Measurements from ENCODE around the gene EEFSEC. TPM values are rescaled to one million over a fixed set of nuclear protein-coding genes. Genes with fewer than 3 reads are reported as not detected.

The EEFSEC gene
- total and polyA plus RNA-seq, 2 of the 4 experiments (the other 2 are of a cell fraction): 4.5 to 9.3 TPM

DNA sequence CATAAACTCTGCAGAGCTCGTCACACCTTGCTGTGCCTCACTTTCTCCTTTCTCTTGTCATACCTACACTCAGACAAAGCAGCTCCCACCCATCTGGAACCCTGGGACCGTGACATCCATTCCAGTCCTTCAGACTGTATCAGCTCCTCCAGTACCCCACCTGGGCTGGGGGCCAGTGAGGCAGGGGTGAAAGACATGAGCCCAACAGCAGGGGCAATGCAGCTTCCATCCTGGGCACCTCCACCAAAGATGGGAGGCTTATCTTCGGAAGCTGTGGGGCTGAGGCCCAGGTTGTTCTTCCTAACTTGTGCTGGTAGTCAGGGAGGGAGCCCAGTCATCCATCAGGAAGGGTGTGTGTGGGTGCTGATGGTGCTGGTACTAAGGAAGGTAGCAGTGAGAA, 109.2 kb downstream of the EEFSEC start:
- Histone ChIP-seq H2AK5ac (ENCODE audit: low read depth, low read length) (no peak overlapping the region), H4K5ac (ENCODE audit: low read depth, low read length) (no peak overlapping the region), H3K9me1 (ENCODE audit: insufficient read depth, low read length) (peaks cover 7% of the 10 kb centered on the region; the same call in 1 of the 2 replicates), H2BK5ac (ENCODE audit: low read depth, low read length, poor library complexity, severe bottlenecking) (no peak overlapping the region), H3K79me1 (ENCODE audit: low read depth in 1 of 2, low read length in 2 of 2) (peaks cover 0 to 5% of the 10 kb centered on the region in 2 experiments; a peak in 2 of 4 replicates), H2BK20ac (ENCODE audit: low read depth, low read length) (no peak overlapping the region), H3K18ac (ENCODE audit: low read depth, low read length) (no peak overlapping the region), H4K20me1 (ENCODE audit: insufficient read depth, low read length) (no peaks in the 10 kb centered on the region; the same call in 1 of the 2 replicates), H2BK120ac (ENCODE audit: low read depth, low read length) (no peak overlapping the region), H4K91ac (ENCODE audit: insufficient read depth, low read depth, low read length) (no peak overlapping the region), H3K4me3 (ENCODE audit: insufficient read depth, low read depth, low read length) (no peak overlapping the region), H3K14ac (replicated peaks; ENCODE audit: low read depth, low read length) (no peak overlapping the region), H3K9ac (ENCODE audit: low read depth, low read length) (no peak overlapping the region), H3K56ac (ENCODE audit: extremely low read depth, insufficient read depth, low read length) (no peak overlapping the region), H3K27ac (ENCODE audit: insufficient read depth, low read length) (no peak overlapping the region), H3K36me3 (ENCODE audit: control insufficient read depth, insufficient read depth, low read length) (peaks cover 3% of the 10 kb centered on the region; the same call in 1 of the 2 replicates), H3K4ac (ENCODE audit: low read depth, low read length) (no peak overlapping the region), H3K4me2 (ENCODE audit: low read depth, low read length) (no peak overlapping the region), H4K8ac (ENCODE audit: low read depth in 2 of 2, low read length in 2 of 2) (no peak overlapping the region), H3K9me3 (ENCODE audit: control insufficient read depth, insufficient read depth, low read length) (peaks cover 4% of the 10 kb centered on the region), H3K27me3 (ENCODE audit: control insufficient read depth, insufficient read depth, low read length) (no peaks in the 10 kb centered on the region), H2AK9ac (replicated peaks; ENCODE audit: low read depth, low read length, poor library complexity) (no peak overlapping the region), H3K23ac (ENCODE audit: low read depth, low read length) (no peak overlapping the region), H3K4me1 (ENCODE audit: control insufficient read depth, insufficient read depth, low read length) (peaks cover 2% of the 10 kb centered on the region; the same call in 1 of the 2 replicates), H2AFZ (replicated peaks; ENCODE audit: low read length, poor library complexity) (no peak overlapping the region), H2BK15ac (ENCODE audit: low read depth, low read length) (no peak overlapping the region)
- dilution Hi-C loops (cut with HindIII; ENCODE audit: low sequenced_read_pairs, unreplicated experiment) (no loop called here), in situ Hi-C loops (cut with MboI; ENCODE audit: low sequenced_read_pairs) (no loop called here), intact Hi-C loops (cut with micrococcal nuclease) (no loop called here)
- WGBS, 2 experiments (ENCODE audit: extremely low coverage in 2 of 2, insufficient read length in 1 of 2): 100% methylated on average over 1 of the region's 3 CpGs; no CpG with 5 or more reads in 1 of the 2 experiments
- ATAC-seq (ENCODE audit: low read depth): no peak
- DNase-seq: no peak
- BruUV-seq (replicated peaks): no TSS peak
- ChIA-PET POLR2A (ENCODE audit: unreplicated experiment) (no interaction called here), CTCF (no interaction called here)
- TF ChIP-seq NFE2L2 (IDR thresholded peaks at IDR 0.05; ENCODE audit: low read depth, low read length): no peak
- TF ChIP-seq MAFK (IDR thresholded peaks at IDR 0.05; ENCODE audit: low read depth, low read length): no peak
- no peak for TF ChIP-seq BHLHE40 (IDR thresholded peaks at IDR 0.05; ENCODE audit: low read depth, low read length)
- no peak for TF ChIP-seq SMC3 (IDR thresholded peaks at IDR 0.05; ENCODE audit: low read depth, low read length)
- no peak for TF ChIP-seq MXI1 (IDR thresholded peaks at IDR 0.05; ENCODE audit: borderline replicate concordance, low read depth, low read length)
- no peak for TF ChIP-seq POLR2A (IDR thresholded peaks at IDR 0.05; ENCODE audit: low read depth, low read length)
- no peak for TF ChIP-seq RFX5 (IDR thresholded peaks at IDR 0.05; ENCODE audit: low read depth, low read length)
- no peak for TF ChIP-seq CEBPB (IDR thresholded peaks at IDR 0.05; ENCODE audit: low read depth, low read length)
